ENCODE data around the gene MAVS.
A peak's percentile ranks its signal among the peaks of the same experiment; 100 is the strongest.
"Not testable (repeated sequence)": the region's sequence is repeated elsewhere in the genome, so short reads cannot be mapped to it uniquely, and the experiment has no call there.

Gene MAVS

DNA sequence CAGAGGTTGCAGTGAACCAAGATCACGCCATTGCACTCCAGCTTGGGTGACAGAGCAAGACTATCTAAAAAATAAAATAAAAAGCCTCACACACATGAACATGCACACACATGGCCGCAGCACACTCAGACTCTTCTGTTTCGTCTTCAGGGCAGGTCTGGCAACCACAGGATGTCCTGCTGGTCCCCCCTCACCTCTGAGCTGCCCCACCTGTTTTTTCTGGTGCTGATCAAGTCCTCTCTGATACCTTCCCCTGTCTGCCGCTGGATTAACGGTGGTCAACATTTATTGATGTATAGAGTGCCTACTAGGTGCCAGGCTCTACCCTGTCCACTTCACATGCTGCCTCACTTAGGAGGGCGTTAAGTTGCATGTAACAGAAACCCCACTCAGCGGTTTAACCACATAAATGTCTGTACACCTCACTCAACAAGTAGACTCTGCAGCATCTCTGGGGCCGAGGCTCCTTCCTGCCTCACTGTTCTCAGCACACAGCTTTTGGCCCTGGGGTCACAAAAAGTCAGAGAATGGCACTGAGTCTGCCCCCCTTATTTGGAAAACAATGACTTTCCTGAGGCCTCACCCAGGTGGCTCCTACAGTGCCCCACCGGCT is 30.8 kb upstream of the MAVS start:
- peak; percentile 62 for DNase-seq (ENCODE audit: low spot score)

GRCh38 chr20:3818155-3819151 is 28.2 kb upstream of the MAVS start:
- DNase-seq (ENCODE audit: low spot score), result no peak

GRCh38 chr20:3819411-3820047 is 27.1 kb upstream of the MAVS start:
- no peak for DNase-seq (ENCODE audit: low spot score)

DNA sequence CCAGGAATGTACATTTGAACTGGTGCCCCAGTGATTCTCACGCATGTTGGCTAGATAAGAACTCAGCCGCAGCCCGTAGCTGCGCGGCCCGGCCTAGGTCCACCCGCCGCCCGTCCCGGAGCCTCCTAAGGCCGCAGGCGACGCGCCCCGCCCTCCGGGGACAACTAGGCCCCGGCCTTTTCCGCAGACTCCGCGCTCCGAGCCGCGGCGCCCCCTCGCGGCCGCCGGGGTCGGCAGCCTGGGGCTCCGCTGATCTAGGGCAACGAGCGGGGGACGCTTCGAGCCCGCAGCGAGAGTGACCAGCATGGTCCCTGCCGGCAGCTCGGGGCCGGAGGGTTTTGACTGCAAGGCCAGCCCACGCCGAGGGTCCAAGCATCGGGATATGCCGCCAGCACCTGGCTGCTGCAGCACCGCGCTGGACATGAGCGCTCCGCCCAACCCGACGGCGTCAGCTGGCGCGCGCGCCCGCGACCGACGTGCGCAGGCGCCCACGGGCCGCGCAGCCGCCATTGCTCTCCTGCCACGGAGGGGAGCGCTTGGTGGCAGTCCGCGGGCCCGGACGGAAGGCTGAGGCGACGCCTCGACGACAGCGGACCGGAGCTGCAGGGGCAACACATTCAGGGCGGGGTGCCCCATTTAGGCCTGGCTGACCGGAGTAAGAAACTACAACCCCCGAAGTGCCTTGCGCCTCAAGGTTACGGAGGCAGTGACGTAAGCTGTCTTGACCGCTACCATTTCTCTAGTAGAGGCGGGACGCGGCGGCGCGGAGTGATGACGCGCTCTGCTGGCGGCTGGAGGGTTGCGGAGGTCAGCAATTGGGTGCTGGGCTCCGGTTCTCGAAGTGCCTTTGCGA is 26.4 kb upstream of the MAVS start, which contains the start of gene AP5S1:
Gene AP5S1 (plus strand): TSS at position 500 of the 853 bp plus-strand sequence. CDS start 1,571 bp downstream, outside the sequence.
- peak; percentile 88 for DNase-seq (ENCODE audit: low spot score)

DNA sequence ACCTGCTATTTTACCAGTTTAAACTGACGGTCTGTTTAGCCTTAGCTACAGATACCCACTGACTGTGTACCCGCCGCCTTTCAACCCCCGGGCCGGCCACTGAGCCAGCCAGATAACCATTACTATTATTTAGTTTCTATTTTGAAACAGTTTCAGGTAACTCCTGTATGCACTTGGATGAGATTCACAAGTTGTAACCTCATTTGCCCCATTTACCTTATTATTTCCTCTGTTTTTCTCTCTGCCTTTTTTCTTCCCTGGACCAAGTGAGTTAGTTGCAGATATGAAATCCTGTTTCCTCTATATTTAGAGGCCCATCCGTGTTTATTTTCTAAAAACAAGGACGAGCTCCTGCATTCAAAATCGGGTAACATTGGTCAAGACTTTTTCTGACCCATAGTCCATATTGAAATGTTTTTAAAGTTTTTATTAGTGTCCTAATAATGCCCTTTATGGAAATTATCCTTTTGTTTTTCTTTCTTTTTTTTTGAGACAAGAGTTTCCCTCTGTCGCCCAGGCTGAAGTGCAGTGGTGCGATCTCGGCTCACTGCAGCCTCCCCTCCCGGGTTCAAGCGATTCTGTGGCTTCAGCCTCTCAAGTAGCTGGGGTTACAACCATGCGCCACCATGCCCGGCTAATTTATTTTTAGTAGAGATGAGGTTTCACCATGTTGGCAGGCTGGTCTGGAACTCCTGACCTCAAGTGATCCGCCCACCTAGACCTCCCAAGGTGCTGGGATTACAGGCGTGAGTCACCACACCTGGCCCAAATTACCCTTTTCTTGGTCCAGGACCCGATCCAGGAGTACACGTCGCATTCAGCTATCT is 25.5 kb upstream of the MAVS start:
- DNase-seq (ENCODE audit: low spot score), result no peak

GRCh38 chr20:3821996-3822395 is 24.6 kb upstream of the MAVS start:
- no peak for DNase-seq (ENCODE audit: low spot score)

DNA sequence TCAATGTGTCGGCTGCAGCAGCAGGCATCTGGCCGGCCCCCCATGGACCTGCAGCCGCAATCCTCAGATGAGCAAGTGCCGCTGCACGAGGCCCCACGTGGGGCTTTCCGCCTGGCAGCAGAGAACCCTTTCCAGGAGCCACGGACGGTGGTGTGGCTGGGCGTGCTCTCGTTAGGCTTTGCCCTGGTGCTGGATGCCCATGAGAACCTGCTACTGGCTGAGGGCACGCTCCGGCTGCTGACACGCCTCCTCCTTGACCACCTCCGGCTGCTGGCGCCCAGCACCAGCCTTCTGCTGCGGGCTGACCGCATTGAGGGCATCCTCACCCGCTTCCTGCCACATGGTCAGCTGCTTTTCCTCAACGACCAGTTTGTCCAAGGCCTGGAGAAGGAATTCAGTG is 22.8 kb upstream of the MAVS start:
- DNase-seq (ENCODE audit: low spot score), result no peak

DNA sequence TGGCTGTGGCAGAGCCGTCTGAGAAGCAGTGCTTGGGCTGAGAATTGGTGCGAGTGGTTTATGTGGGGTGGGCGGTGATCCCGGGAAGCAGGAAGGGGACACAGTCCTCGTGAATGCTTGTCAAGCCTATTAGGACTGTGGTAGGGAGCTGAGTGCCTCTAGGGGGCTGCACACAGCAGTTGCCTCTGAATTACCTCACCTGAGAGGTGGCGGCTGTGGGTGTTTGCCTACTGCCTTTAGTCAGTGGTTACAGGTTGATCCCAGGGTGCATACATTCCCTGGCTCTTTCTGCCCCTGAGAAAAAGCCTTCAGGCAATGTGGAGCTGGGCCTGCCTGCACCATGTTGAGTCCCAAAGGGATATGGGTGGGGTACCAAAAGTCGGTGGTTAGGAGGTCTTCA is 21.1 kb upstream of the MAVS start:
- no peak for DNase-seq (ENCODE audit: low spot score)

- no peak for DNase-seq (ENCODE audit: low spot score)
Observed at GRCh38 chr20:3826420-3826819, 20.2 kb upstream of the MAVS start.

GRCh38 chr20:3828798-3829197 is 17.8 kb upstream of the MAVS start:
- no peak for DNase-seq (ENCODE audit: low spot score)

GRCh38 chr20:3829891-3830290 is 16.7 kb upstream of the MAVS start:
- DNase-seq (ENCODE audit: low spot score), result not testable (repeated sequence)

DNA sequence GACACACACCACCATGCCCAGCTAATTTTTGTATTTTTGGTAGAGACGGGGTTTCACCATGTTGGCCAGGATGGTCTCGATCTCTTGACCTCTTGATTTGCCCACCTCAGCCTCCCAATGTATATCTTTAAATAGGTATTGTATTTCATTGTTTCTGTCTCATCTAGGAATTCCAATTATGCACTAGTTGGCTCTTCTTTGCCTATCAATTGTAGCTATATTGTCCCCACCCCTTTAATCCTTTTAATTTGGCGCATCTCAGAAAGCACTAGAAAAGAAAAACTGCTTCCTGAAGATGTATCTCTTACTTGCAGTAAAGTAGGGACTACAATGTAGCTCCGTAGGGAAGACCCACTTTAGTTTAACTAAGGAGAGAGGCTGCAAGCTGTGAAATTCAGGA is 10.5 kb upstream of the MAVS start:
- DNase-seq (ENCODE audit: low spot score), result no peak

DNA sequence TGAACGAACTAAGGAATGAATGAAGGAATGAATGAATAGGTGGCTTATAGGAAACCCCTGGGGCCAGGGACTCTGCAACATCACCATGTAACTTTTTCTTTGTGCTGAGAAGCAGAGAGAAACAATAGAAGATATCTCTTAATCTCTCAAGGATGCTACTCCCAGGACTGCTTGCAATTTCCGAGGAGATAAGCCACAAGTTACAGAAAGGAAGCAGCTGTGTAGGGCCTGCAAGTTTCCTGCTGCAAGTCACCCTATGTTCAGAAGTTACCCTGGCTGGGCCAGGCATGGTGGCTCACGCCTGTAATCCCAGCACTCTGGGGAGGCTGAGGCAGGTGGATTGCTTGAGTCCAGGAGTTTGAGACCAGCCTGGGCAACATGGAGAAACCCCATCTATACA is 7.3 kb upstream of the MAVS start:
- DNase-seq (ENCODE audit: low spot score), result no peak

DNA sequence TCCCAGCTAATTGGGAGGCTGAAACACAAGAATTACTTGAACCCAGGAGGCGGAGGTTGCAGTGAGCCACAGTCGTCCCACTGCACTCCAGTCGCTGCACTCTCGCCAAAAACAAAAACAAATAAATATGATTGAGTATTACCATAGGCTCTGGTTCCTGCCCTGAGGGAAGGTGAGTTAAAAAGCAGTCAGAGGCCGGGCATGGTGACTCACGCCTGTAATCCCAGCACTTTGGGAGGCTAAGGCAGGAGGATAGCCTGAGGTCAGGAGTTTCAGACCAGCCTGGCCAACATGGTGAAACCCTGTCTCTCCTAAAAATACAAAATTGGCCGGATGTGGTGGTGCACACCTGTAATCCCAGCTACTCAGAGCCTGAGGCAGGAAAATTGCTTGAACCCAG is 6.4 kb upstream of the MAVS start:
- DNase-seq (ENCODE audit: low spot score), result not testable (repeated sequence)

GRCh38 chr20:3842348-3842930 is 4.2 kb upstream of the MAVS start:
- DNase-seq (ENCODE audit: low spot score), result no peak

DNA sequence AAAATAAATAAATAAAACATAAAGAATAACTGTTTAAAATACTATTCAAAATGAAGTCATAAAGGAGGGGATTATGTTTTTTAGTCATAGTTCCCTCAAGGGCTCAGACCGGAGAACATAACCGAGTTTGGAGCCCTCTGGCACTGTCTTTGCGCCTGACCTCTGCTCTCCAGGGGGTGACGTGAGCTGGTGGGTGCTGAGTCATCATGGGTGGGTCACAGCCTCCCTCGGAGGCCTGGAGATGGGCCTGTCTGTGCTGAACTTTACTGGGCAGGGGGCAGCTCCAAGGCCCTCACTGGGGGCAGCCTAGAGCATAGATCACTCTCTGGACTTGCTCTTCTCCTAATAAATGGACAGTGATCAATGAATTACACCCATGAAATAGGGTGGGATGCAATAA is 3.1 kb upstream of the MAVS start:
- DNase-seq (ENCODE audit: low spot score), result no peak

GRCh38 chr20:3843990-3844619 is 2.5 kb upstream of the MAVS start:
- DNase-seq (ENCODE audit: low spot score), result not testable (repeated sequence)

DNA sequence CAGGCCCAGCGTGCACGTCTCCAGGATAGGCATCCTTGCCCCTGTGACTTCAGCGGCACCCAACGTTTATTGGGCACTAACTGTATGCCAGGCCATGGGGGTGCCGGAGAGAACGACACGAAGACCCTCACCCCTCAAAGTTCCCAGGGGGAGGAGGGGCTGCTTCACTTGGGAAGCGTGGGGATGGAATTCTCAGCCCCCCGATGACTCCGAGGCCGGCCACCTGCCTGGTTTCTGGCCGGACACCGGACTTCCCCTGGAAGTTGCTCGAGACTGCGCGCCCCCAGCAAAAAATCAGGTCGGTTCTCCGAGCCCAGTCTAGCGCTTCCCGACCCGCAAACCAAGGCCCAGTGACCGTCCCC is 275 bp upstream of the MAVS start:
- no peak for DNase-seq (ENCODE audit: low spot score)

GRCh38 chr20:3847429-3847940 is 851 bp downstream of the MAVS start:
- no peak for DNase-seq (ENCODE audit: low spot score)

DNA sequence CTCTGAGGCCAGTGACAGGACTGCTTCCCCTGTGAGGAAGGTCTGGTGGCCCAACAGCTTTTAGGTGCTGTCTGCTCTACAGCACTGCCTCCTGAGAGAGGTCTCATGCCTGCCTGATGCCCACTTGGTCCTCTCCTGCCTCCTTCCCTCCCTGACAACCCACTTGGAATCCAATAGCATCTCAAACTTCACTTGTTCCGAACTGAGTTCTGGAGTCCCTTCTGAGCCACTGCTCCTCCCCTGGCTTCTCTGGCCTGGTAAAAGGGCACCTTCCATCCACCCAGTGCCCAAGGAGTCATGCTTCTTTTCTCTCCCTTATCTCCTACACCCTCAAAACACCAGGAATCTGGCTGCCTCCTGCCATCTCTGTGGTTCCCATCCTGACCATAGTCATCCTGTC is 1.9 kb downstream of the MAVS start:
- no peak for DNase-seq (ENCODE audit: low spot score)

Measured in CD4-positive, alpha-beta T cell treated with Interleukin-6 at 100 ng/mL for 8 hours (primary cell).